Measurements from ENCODE around the gene PAX8. TPM values are rescaled to one million over a fixed set of nuclear protein-coding genes. Genes with fewer than 3 reads are reported as not detected.

Gene PAX8
- total RNA-seq, 1 experiment from 2014 or later: 7.5 TPM

GRCh38 chr2:113214141-113214540 lies 64.6 kb downstream of the PAX8 start:
- BruUV-seq (replicated peaks): no TSS peak
- Histone ChIP-seq H3K4me3 (ENCODE audit: low read depth, low read length) (no peak overlapping the region), H3K36me3 (ENCODE audit: control insufficient read depth, insufficient read depth, low read length) (no peaks in the 10 kb centered on the region), H3K27me3 (replicated peaks; ENCODE audit: control insufficient read depth, insufficient read depth, low read length) (no peaks in the 10 kb centered on the region), H3K4me1 (peaks cover 53% of the 10 kb centered on the region), H3K9me3 (no peaks in the 10 kb centered on the region)
- H3K27ac Mint-ChIP-seq (ENCODE audit: unreplicated experiment): peak overlapping the region; percentile 67
- peaks cover 12% of the 10 kb centered on the region for H3K36me3 Mint-ChIP-seq (ENCODE audit: insufficient read depth, unreplicated experiment)
- peaks cover 81% of the 10 kb centered on the region for H3K4me1 Mint-ChIP-seq (ENCODE audit: low read depth, unreplicated experiment)
- no peaks in the 10 kb centered on the region for H3K27me3 Mint-ChIP-seq (ENCODE audit: insufficient read depth, unreplicated experiment)
- CTCF ChIA-PET: interaction anchor here (0.7 to 4.2 kb wide), 2 partner anchors 14 to 151 kb away, joined by 3 to 31 read pairs; no protein-coding TSS in a partner anchor
- POLR2A ChIA-PET: no interaction called here
- DNase-seq: no peak
- no peaks in the 10 kb centered on the region for H3K9me3 Mint-ChIP-seq (ENCODE audit: unreplicated experiment)
- no peak for TF ChIP-seq CTCF (IDR thresholded peaks at IDR 0.05; ENCODE audit: insufficient read depth in 1 of 2, low read depth in 1 of 2, low read length in 1 of 2, severe bottlenecking in 1 of 2, unreplicated experiment in 1 of 2)
- intact Hi-C loops (cut with micrococcal nuclease; ENCODE audit: unreplicated experiment): no loop called here
- no peak overlapping the region for H3K4me3 Mint-ChIP-seq (ENCODE audit: unreplicated experiment)

GRCh38 chr2:113213061-113213930 lies 65.4 kb downstream of the PAX8 start:
- Histone ChIP-seq H3K4me1 (peaks cover 45% of the 10 kb centered on the region), H3K9me3 (no peaks in the 10 kb centered on the region), H3K36me3 (ENCODE audit: control insufficient read depth, insufficient read depth, low read length) (no peaks in the 10 kb centered on the region), H3K27me3 (replicated peaks; ENCODE audit: control insufficient read depth, insufficient read depth, low read length) (no peaks in the 10 kb centered on the region), H3K4me3 (ENCODE audit: low read depth, low read length) (no peak overlapping the region)
- Mint-ChIP-seq H3K36me3 (ENCODE audit: insufficient read depth, unreplicated experiment) (peaks cover 10% of the 10 kb centered on the region), H3K27me3 (ENCODE audit: insufficient read depth, unreplicated experiment) (no peaks in the 10 kb centered on the region), H3K27ac (ENCODE audit: unreplicated experiment) (peak overlapping the region; percentile 68), H3K4me1 (ENCODE audit: low read depth, unreplicated experiment) (peaks cover 78% of the 10 kb centered on the region), H3K9me3 (ENCODE audit: unreplicated experiment) (no peaks in the 10 kb centered on the region), H3K4me3 (ENCODE audit: unreplicated experiment) (no peak overlapping the region)
- TF ChIP-seq CTCF (IDR thresholded peaks at IDR 0.05; ENCODE audit: insufficient read depth in 1 of 2, low read depth in 1 of 2, low read length in 1 of 2, severe bottlenecking in 1 of 2, unreplicated experiment in 1 of 2): no peak
- BruUV-seq (replicated peaks): no TSS peak
- no peak for DNase-seq
- POLR2A ChIA-PET: no interaction called here
- CTCF ChIA-PET: interaction anchor here (0.7 to 4.2 kb wide), 2 partner anchors 14 to 152 kb away, joined by 3 to 31 read pairs; no protein-coding TSS in a partner anchor
- intact Hi-C loops (cut with micrococcal nuclease; ENCODE audit: unreplicated experiment): no loop called here

- Mint-ChIP-seq H3K4me1 (ENCODE audit: low read depth, unreplicated experiment) (peaks cover 75% of the 10 kb centered on the region), H3K36me3 (ENCODE audit: insufficient read depth, unreplicated experiment) (peaks cover 12% of the 10 kb centered on the region), H3K27me3 (ENCODE audit: insufficient read depth, unreplicated experiment) (no peaks in the 10 kb centered on the region), H3K4me3 (ENCODE audit: unreplicated experiment) (peak overlapping the region; percentile 8), H3K27ac (ENCODE audit: unreplicated experiment) (peak overlapping the region; percentile 68), H3K9me3 (ENCODE audit: unreplicated experiment) (no peaks in the 10 kb centered on the region)
- intact Hi-C loops (cut with micrococcal nuclease; ENCODE audit: unreplicated experiment): no loop called here
- Histone ChIP-seq H3K27me3 (replicated peaks; ENCODE audit: control insufficient read depth, insufficient read depth, low read length) (no peaks in the 10 kb centered on the region), H3K4me3 (ENCODE audit: low read depth, low read length) (no peak overlapping the region), H3K9me3 (no peaks in the 10 kb centered on the region), H3K36me3 (ENCODE audit: control insufficient read depth, insufficient read depth, low read length) (no peaks in the 10 kb centered on the region), H3K4me1 (peaks cover 37% of the 10 kb centered on the region)
- TF ChIP-seq CTCF (IDR thresholded peaks at IDR 0.05; ENCODE audit: insufficient read depth in 1 of 2, low read depth in 1 of 2, low read length in 1 of 2, severe bottlenecking in 1 of 2, unreplicated experiment in 1 of 2): no peak
- ChIA-PET CTCF (interaction anchor here (0.7 to 4.2 kb wide), 5 partner anchors 8 to 195 kb away, joined by 3 to 31 read pairs (median 4); no protein-coding TSS in a partner anchor), POLR2A (interaction anchor here (1.5 to 1.8 kb wide), 2 partner anchors 19 to 23 kb away, joined by 10 to 22 read pairs; no protein-coding TSS in a partner anchor)
- BruUV-seq (replicated peaks): no TSS peak
- no peak for DNase-seq
These were observed 66.3 kb downstream of the PAX8 start for GRCh38 chr2:113212245-113213060.

All from Caco-2 (cell line).